C4-2B (cell line): ENCODE results near the gene PDRG1.

ENCODE experiments used
- ZFX ChIP-seq: fragments of 450-650 bp; IDR thresholded peaks from 2 replicates; pipeline ENCODE4 v1.6.1; 2017
- TF ChIP-seq, protein P1 (sequence below): fragments of 450-650 bp; conservative IDR thresholded peaks from 2 replicates; pipeline ENCODE4 v1.5.1; 2017; ENCODE audit warnings: mild to moderate bottlenecking

DNA sequence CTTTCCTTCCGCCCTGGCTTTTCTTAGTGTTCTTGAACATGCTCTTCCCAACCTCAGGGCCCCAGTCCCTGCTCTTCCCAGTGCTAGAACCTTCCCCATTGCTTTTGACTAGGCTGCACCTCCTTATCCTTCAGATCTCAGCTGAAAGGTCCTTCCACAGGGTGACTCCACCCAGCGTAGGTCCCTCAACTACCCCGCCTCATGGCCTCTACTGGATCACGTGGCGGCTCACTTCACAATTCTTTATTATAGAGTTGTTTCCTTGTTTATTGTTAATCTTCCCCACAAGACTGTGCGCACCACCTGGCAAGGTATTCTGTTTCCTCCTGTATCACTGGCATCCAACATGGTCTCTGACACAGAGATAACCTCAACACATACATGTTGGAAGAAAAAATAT is 50.2 kb downstream of the PDRG1 start:
- TF ChIP-seq, protein P1, sequence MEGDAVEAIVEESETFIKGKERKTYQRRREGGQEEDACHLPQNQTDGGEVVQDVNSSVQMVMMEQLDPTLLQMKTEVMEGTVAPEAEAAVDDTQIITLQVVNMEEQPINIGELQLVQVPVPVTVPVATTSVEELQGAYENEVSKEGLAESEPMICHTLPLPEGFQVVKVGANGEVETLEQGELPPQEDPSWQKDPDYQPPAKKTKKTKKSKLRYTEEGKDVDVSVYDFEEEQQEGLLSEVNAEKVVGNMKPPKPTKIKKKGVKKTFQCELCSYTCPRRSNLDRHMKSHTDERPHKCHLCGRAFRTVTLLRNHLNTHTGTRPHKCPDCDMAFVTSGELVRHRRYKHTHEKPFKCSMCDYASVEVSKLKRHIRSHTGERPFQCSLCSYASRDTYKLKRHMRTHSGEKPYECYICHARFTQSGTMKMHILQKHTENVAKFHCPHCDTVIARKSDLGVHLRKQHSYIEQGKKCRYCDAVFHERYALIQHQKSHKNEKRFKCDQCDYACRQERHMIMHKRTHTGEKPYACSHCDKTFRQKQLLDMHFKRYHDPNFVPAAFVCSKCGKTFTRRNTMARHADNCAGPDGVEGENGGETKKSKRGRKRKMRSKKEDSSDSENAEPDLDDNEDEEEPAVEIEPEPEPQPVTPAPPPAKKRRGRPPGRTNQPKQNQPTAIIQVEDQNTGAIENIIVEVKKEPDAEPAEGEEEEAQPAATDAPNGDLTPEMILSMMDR = no peak
- TF ChIP-seq ZFX = no peak
